B cell (primary cell): ENCODE data around the gene SLFN13. TPM values are rescaled to one million over a fixed set of nuclear protein-coding genes. Genes with fewer than 3 reads are reported as not detected.

Source experiments
- ATAC-seq: fragments of 200-7000 bp; cut with Tn5 transposase; one replicate; pipeline ENCODE4 v1.10.0; 2021; ENCODE audit warnings: low read depth, mild to moderate bottlenecking, moderate number of reproducible peaks, moderate library complexity
- CTCF ChIA-PET: fragments of 350-600 bp; sonication (Branson Sonifier 250); formaldehyde crosslinking; loops from one replicate; lab custom pipeline; 2021; ENCODE audit warnings: antibody characterized with exemption, inconsistent platforms; lab: Charles Lee
- POLR2A ChIA-PET: fragments of 350-600 bp; sonication (Branson Sonifier 250); formaldehyde crosslinking; loops from one replicate; lab custom pipeline; 2021; ENCODE audit warnings: antibody characterized with exemption; lab: Charles Lee
- DNase-seq: peaks from one replicate; pipeline ENCODE4 v3.0.0; 2013
- H2AFZ ChIP-seq: 2 replicates; pipeline ENCODE4 v1.6.1; 2012; ENCODE audit warnings: mild to moderate bottlenecking, low read depth, low read length; ENCODE audit not compliant: insufficient read depth, poor library complexity, severe bottlenecking
- H3K27ac ChIP-seq, 2 donors: 1 replicate in 1 of 2; 2 replicates in 1 of 2; pipeline ENCODE4 v1.5.1; 2012 to 2013; ENCODE audit warnings: low read length in 2 of 2, mild to moderate bottlenecking in 2 of 2, moderate library complexity in 1 of 2
- H3K27me3 ChIP-seq, 4 experiments: fragments of 200-600 bp in 1 of 4; sonication (generic) in 1 of 4; replicated peaks in 1 of 4; 1 replicate in 2 of 4; 2 replicates in 2 of 4; pipeline versions ENCODE4 v1.6.1 to v1.7.0; 2013 to 2016; ENCODE audit warnings: low read length in 3 of 4, mild to moderate bottlenecking in 2 of 4, mixed read lengths in 1 of 4, moderate library complexity in 1 of 4; ENCODE audit not compliant: insufficient read depth in 4 of 4, control insufficient read depth in 3 of 4; ENCODE audit errors: control extremely low read depth in 1 of 4
- H3K36me3 ChIP-seq, 2 experiments: replicated peaks in 1 of 2; 1 replicate in 1 of 2; 2 replicates in 1 of 2; pipeline versions ENCODE4 v1.6.1 to v1.7.1; 2013; ENCODE audit warnings: low read length in 1 of 2; ENCODE audit not compliant: insufficient read depth in 2 of 2, control insufficient read depth in 1 of 2; ENCODE audit errors: control extremely low read depth in 1 of 2, extremely low read depth in 1 of 2
- H3K4me1 ChIP-seq, 2 donors: fragments of 200-600 bp in 1 of 2; sonication (generic) in 1 of 2; 1 replicate in 1 of 2; 2 replicates in 1 of 2; pipeline versions ENCODE4 v1.5.1 to v1.6.1; 2013 to 2017; ENCODE audit warnings: low read length in 2 of 2; ENCODE audit not compliant: control insufficient read depth in 2 of 2, insufficient read depth in 2 of 2
- H3K4me2 ChIP-seq: replicated peaks from 2 replicates; pipeline ENCODE3; 2012; ENCODE audit warnings: mild to moderate bottlenecking, low read depth, low read length; ENCODE audit not compliant: poor library complexity, severe bottlenecking
- H3K4me3 ChIP-seq, 5 experiments: fragments of 200-600 bp in 1 of 5; sonication (generic) in 1 of 5; 1 replicate in 3 of 5; 2 replicates in 2 of 5; pipeline versions ENCODE4 v1.5.1 to v1.7.0; 2011 to 2016; ENCODE audit warnings: low read length in 4 of 5, mild to moderate bottlenecking in 4 of 5, low read depth in 2 of 5, control low read depth in 1 of 5, moderate library complexity in 1 of 5; ENCODE audit not compliant: insufficient read depth in 1 of 5; ENCODE audit errors: control extremely low read depth in 1 of 5, extremely low read depth in 1 of 5
- H3K79me2 ChIP-seq: fragments of 200-600 bp; sonication (generic); one replicate; pipeline ENCODE4 v1.6.0; 2016; ENCODE audit warnings: low read length; ENCODE audit not compliant: control insufficient read depth, insufficient read depth
- H3K9ac ChIP-seq: fragments of 200-600 bp; sonication (generic); 2 replicates; pipeline ENCODE4 v1.6.1; 2017; ENCODE audit warnings: mild to moderate bottlenecking, low read length, moderate library complexity
- H3K9me3 ChIP-seq, 3 donors: one replicate each; pipeline versions ENCODE4 v1.6.1 to v1.7.1; 2013; ENCODE audit warnings: low read length in 2 of 3; ENCODE audit not compliant: control insufficient read depth in 2 of 3, insufficient read depth in 1 of 3; ENCODE audit errors: control extremely low read depth in 1 of 3
- H4K20me1 ChIP-seq: 2 replicates; pipeline ENCODE4 v1.6.0; 2012; ENCODE audit warnings: mild to moderate bottlenecking, low read length; ENCODE audit not compliant: insufficient read depth, control insufficient read depth, poor library complexity, severe bottlenecking
- H3K27ac Mint-ChIP-seq: one replicate; pipeline ENCODE4 v1.8.0; 2021; ENCODE audit warnings: mixed read lengths
- H3K27me3 Mint-ChIP-seq: one replicate; pipeline ENCODE4 v1.8.0; 2021; ENCODE audit warnings: mixed read lengths
- H3K4me1 Mint-ChIP-seq: one replicate; pipeline ENCODE4 v1.8.0; 2021; ENCODE audit warnings: mixed read lengths
- H3K4me3 Mint-ChIP-seq: one replicate; pipeline ENCODE4 v1.8.0; 2021; ENCODE audit warnings: mixed read lengths
- H3K9me3 Mint-ChIP-seq: one replicate; pipeline ENCODE4 v1.8.0; 2022; ENCODE audit warnings: mixed read lengths; ENCODE audit not compliant: insufficient read depth
- CTCF ChIP-seq: fragments of 200-600 bp; IDR thresholded peaks from one replicate; pipeline ENCODE4 v1.8.0; 2022; ENCODE audit warnings: antibody characterized with exemption, mild to moderate bottlenecking
- EZH2 ChIP-seq: IDR thresholded peaks from 2 replicates; pipeline ENCODE4 v1.6.1; 2012; ENCODE audit warnings: borderline replicate concordance, low read depth, mild to moderate bottlenecking, moderate library complexity, low read length; ENCODE audit not compliant: insufficient read depth, poor library complexity, severe bottlenecking
- WGBS: methylation state at CpG from one replicate; pipeline ENCODE4 v1.1.5; 2013; ENCODE audit warnings: missing lambda C conversion rate; ENCODE audit not compliant: insufficient coverage; 5-methylcytosine and 5-hydroxymethylcytosine counted together
- intact Hi-C: fragments of 100-400 bp; cut with micrococcal nuclease; formaldehyde crosslinking; loops from one replicate; pipeline ENCODE4 v1.10.0; 2022
- polyA plus RNA-seq: library from polyadenylated mRNA; depleted of rRNA; stranded (reverse); fragments of >200 nt; gene quantifications from 2 replicates; pipeline ENCODE4 v1.2.3, GENCODE V29; 2012
- total RNA-seq, 2 donors: library from RNA; stranded (reverse); fragments of 120-200 nt in 1 of 2; gene quantifications; 1 replicate in 1 of 2; 2 replicates in 1 of 2; pipeline versions ENCODE4 v1.2.3 to v1.2.4, GENCODE V29; 2013 to 2022

Gene SLFN13
- total and polyA plus RNA-seq, 2 donors (not counting 1 experiment from before 2014, with no cell fraction given) = 9.5 to 31.0 TPM

DNA sequence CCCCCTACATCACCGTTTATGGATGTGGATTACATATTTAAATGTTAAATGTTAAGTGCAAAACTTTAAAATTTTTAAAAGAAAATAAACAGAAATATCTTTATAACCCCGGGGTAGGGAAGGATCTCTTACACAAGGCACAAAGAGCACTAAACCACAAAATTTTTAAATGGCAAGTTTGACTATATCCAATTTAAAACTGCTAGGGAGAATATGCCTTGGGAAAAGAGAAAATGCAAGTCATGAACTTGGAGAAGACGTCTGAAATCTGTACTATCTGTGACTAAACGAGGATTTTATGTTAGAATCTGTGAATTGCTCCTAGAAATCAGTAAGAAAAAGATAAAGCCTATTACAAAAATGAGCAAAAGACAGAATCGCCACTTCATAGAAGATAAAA, 28.7 kb upstream of the SLFN13 start:
- Mint-ChIP-seq H3K4me3 (no peak overlapping the region), H3K4me1 (no peaks in the 10 kb centered on the region), H3K27me3 (peaks cover 11% of the 10 kb centered on the region), H3K9me3 (peaks cover 3% of the 10 kb centered on the region), H3K27ac (no peak overlapping the region)
- no peak for DNase-seq
- Histone ChIP-seq H3K4me2 (no peak overlapping the region), H3K9me3 (peaks cover 0 to 14% (median 1%) of the 10 kb centered on the region in 3 donors), H3K4me3 (no peak overlapping the region), H3K4me1 (no peaks in the 10 kb centered on the region), H3K27me3 (no peaks in the 10 kb centered on the region), H3K9ac (no peak overlapping the region), H3K36me3 (no peaks in the 10 kb centered on the region), H2AFZ (no peak overlapping the region), H4K20me1 (no peaks in the 10 kb centered on the region), H3K79me2 (no peaks in the 10 kb centered on the region), H3K27ac (no peak overlapping the region)
- ChIA-PET CTCF (no interaction called here), POLR2A (no interaction called here)
- intact Hi-C loops = no loop called here
- no peak for TF ChIP-seq CTCF
- no peak for TF ChIP-seq EZH2
- no peak for ATAC-seq
- no CpG with 5 or more reads among the region's 5 CpGs for WGBS

- 92% methylated on average over 1 of the region's 2 CpGs for WGBS
- intact Hi-C loops = no loop called here
- ATAC-seq (no peak), DNase-seq (no peak)
- H3K79me2 ChIP-seq = no peaks in the 10 kb centered on the region
- ChIA-PET CTCF (interaction anchor here (0.8 to 2.1 kb wide), 3 partner anchors 11 to 164 kb away, joined by 3 to 7 read pairs (median 3); no protein-coding TSS in a partner anchor), POLR2A (no interaction called here)
- H3K27me3 ChIP-seq = no peaks in the 10 kb centered on the region
- no peaks in the 10 kb centered on the region for H3K4me1 Mint-ChIP-seq
- H3K27me3 Mint-ChIP-seq = peaks cover 11% of the 10 kb centered on the region
- H3K9me3 ChIP-seq = peaks cover 0 to 11% (median 1%) of the 10 kb centered on the region in 3 donors
- H3K9ac ChIP-seq = no peak overlapping the region
- H3K27ac Mint-ChIP-seq = no peak overlapping the region
- peaks cover 3% of the 10 kb centered on the region for H3K9me3 Mint-ChIP-seq
- no peak overlapping the region for H3K27ac ChIP-seq
- TF ChIP-seq EZH2 (no peak), CTCF (no peak)
- no peaks in the 10 kb centered on the region for H3K36me3 ChIP-seq
- no peaks in the 10 kb centered on the region for H4K20me1 ChIP-seq
- no peak overlapping the region for H2AFZ ChIP-seq
- H3K4me3 ChIP-seq = no peak overlapping the region
- no peak overlapping the region for H3K4me3 Mint-ChIP-seq
- H3K4me1 ChIP-seq = no peaks in the 10 kb centered on the region
- no peak overlapping the region for H3K4me2 ChIP-seq
Measured at GRCh38 chr17:35476283-35476820, 27.8 kb upstream of the SLFN13 start.
